D721Med (cell line): ENCODE measurements around the gene NR2E3.

Source experiments
- DNase-seq: peaks from one replicate; pipeline ENCODE4 v3.0.0; 2011; ENCODE audit warnings: low spot score; ENCODE audit not compliant: insufficient read length
- FAIRE-seq: peaks from 2 replicates; lab custom pipeline; 2011; peaks lifted over from hg19 to GRCh38; lab: Jason Lieb, UNC
- TF ChIP-seq, protein P1 (sequence below): IDR thresholded peaks from 2 replicates; pipeline ENCODE4 v1.5.1; 2012; ENCODE audit warnings: mild to moderate bottlenecking, control low read depth; ENCODE audit not compliant: insufficient read depth; ENCODE audit errors: missing control alignments

The NR2E3 gene

GRCh38 chr15:71777216-71777943, 33.0 kb upstream of the NR2E3 start:
- DNase-seq = no peak
- no peak for FAIRE-seq
- TF ChIP-seq, protein P1, sequence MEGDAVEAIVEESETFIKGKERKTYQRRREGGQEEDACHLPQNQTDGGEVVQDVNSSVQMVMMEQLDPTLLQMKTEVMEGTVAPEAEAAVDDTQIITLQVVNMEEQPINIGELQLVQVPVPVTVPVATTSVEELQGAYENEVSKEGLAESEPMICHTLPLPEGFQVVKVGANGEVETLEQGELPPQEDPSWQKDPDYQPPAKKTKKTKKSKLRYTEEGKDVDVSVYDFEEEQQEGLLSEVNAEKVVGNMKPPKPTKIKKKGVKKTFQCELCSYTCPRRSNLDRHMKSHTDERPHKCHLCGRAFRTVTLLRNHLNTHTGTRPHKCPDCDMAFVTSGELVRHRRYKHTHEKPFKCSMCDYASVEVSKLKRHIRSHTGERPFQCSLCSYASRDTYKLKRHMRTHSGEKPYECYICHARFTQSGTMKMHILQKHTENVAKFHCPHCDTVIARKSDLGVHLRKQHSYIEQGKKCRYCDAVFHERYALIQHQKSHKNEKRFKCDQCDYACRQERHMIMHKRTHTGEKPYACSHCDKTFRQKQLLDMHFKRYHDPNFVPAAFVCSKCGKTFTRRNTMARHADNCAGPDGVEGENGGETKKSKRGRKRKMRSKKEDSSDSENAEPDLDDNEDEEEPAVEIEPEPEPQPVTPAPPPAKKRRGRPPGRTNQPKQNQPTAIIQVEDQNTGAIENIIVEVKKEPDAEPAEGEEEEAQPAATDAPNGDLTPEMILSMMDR = no peak

DNA sequence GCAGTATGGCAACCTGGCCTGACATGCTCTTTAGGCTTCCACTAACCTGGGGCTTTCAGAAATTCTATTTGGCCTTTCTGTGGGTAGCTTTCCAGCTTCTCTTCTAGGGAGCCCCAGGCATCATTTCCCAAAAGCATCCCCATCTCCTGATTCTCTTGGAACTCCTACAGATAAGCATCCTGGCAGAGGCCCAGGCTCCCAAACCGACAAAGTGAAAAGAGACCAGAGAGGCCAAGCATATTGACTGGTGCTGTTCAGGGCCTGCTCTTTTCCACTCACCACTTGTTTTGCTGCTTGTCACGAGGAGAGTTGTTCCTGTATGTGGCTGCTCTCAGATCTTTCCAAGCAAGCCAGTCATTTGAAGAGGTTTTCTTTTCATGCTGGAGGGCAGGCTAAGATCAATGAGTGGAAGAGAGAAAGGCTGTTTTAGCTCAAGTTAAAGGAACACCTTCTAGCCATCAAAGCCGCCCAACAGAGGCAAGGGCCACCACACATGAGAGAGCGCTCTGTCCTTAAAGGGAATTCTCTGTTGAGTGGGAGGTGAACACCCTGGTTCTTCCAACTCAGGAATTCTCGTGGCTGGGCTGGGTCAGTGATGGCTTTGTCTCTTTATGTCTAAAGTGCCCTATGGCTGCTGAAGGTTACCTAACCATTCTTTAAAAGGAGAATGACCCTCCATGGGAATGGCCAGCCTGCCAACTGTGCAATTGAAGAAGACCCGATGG, 31.1 kb upstream of the NR2E3 start:
- TF ChIP-seq, protein P1 = no peak
- no peak for DNase-seq
- no peak for FAIRE-seq

DNA sequence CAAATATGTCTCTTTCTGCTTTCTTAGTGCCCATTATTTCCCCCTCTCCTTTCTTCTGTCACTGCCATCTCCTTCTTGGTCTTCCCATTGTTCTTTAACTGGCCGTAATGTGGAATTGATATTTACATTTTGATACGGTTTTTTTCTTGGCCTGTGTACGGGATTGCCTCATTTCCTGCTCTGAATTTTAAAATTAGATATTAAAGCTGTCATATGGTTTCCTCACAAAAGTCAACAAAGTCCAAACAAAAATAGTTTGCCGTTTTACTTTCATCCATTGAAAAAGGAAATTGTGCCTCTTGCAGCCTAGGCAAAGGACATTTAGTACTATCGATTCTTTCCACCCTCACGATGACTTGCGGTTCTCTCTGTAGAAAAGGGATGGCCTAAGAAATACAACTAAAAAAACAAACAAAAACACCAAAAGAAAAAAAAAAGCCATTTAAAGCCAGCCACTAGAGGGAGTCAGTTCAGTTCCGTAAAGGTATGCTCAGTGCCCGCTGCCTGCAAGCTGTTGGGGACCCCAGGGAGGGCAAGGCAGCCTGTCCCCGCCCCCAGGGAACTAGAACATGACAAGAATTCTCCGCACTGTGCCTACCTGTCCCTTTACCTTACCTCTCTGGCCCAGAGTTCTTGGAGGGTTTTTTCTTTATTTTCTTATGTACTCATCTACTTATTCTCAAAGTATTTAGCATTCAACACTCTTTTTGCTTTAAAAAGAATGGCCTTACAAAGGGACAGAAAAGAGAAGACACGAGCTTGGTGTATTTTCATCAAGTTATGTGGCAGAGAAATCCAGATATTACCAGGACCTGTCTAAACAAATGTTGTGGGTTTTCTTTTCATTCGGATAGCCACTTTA, 30.0 kb upstream of the NR2E3 start:
- FAIRE-seq = no peak
- TF ChIP-seq, protein P1 = peak; percentile 69
- peak; percentile 55 for DNase-seq

DNA sequence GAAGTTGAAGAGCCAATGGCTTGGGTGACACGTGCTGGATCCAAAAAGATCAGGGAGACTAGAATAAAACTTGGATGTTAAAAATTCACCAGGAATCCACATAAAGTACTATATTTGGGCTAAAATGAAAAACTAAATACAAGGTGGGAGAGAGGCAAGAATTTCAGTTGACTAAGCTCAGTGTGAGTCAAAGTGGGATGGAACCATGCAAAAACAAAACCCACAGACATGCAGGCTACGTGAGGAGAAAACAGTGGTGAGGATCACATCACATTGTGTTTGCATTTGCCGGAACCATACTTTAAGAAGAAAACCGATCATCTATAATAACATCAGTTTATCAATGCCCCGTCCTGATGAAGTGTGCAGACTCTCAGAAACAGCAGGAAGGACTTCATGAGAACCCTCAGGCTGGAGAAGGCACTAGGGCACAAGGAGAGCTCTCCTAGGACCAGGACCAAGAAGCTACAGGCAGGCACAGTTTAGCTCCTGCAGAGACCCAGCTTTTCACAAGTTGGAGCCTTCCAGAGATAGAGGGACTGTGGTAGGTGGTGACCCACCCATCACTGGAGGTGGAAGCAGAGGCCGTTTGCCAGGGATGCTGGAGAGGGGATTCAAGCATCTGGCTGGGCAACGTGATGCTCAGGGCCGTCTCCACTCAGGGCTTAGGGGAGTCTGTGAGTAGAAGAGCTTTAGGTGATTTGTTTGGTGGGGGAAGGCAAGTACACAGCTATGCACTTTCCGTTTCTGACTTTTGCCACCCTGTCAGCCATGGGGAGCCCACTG, 29.0 kb upstream of the NR2E3 start:
- FAIRE-seq = no peak
- TF ChIP-seq, protein P1 = no peak
- no peak for DNase-seq

- TF ChIP-seq, protein P1 = no peak
- FAIRE-seq (no peak), DNase-seq (no peak)
Observed at GRCh38 chr15:71781965-71782265, 28.4 kb upstream of the NR2E3 start.

GRCh38 chr15:71782422-71783165, 27.8 kb upstream of the NR2E3 start:
- FAIRE-seq (no peak), DNase-seq (no peak)
- TF ChIP-seq, protein P1 = no peak
